ENCODE measurements around the gene CYTH1.

The CYTH1 gene

GRCh38 chr17:78735832-78736525 lies 46.1 kb downstream of the CYTH1 start:
- H3K4me3 ChIP-seq (ENCODE audit: low read depth, low read length): peak overlapping the region; percentile 85
- peaks cover 22% of the 10 kb centered on the region for H3K4me1 ChIP-seq
- no peaks in the 10 kb centered on the region for H3K36me3 ChIP-seq
- no peak for TF ChIP-seq CTCF (IDR thresholded peaks at IDR 0.05; ENCODE audit: low read depth, low read length)
- no peak for DNase-seq
- no peaks in the 10 kb centered on the region for H3K27me3 ChIP-seq
- no peaks in the 10 kb centered on the region for H3K9me3 ChIP-seq

GRCh38 chr17:78734793-78735641 lies 47.1 kb downstream of the CYTH1 start:
- Histone ChIP-seq H3K9me3 (no peaks in the 10 kb centered on the region), H3K27me3 (no peaks in the 10 kb centered on the region), H3K36me3 (no peaks in the 10 kb centered on the region), H3K4me3 (ENCODE audit: low read depth, low read length) (no peak overlapping the region; the same call in 1 of the 2 replicates), H3K4me1 (peaks cover 22% of the 10 kb centered on the region)
- TF ChIP-seq CTCF (IDR thresholded peaks at IDR 0.05; ENCODE audit: low read depth, low read length): no peak
- no peak for DNase-seq

DNA sequence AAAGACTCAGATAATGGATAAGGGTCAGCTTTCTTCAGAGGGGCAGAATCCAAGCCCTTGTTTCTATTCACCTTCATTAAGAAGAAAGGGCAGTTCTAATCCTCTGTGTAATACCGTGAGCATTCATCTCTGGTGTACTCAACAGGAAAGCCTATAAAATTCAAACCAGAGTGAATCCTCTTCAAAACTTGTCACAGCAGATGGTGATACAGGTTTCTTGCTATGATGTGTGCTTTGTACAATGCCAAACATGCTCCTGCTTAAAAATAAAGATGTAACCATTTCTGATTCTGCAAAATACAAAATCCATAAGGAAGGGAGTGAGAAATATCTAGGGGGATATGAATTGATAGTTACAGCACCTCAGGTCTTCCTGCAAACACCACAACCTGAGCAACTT lies 49.7 kb downstream of the CYTH1 start:
- Histone ChIP-seq H3K36me3 (no peaks in the 10 kb centered on the region), H3K4me3 (ENCODE audit: low read depth, low read length) (no peak overlapping the region), H3K4me1 (peaks cover 10% of the 10 kb centered on the region), H3K9me3 (no peaks in the 10 kb centered on the region), H3K27me3 (no peaks in the 10 kb centered on the region)
- DNase-seq: no peak
- no peak for TF ChIP-seq CTCF (IDR thresholded peaks at IDR 0.05; ENCODE audit: low read depth, low read length)

DNA sequence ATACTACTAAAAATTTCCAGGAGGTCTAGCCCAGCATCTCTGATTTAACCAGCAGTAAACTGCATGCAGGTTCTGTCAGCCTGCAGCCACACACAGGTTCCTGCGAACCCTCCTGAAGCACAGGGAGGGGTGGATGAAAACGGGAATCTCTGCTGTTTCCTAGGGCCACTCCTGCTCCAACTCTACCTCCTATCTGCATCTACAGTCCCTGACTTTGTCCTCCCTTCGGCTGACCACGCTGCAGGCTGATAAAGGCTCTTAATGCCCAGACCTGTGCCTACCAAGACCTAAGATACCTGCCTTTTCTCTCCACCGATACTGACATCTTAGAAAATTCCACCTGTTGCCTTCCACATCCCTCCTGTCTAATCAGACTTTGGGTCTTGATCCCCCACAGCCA lies 50.2 kb downstream of the CYTH1 start:
- DNase-seq: no peak
- H3K36me3 ChIP-seq: no peaks in the 10 kb centered on the region
- H3K4me3 ChIP-seq (ENCODE audit: low read depth, low read length): no peak overlapping the region
- H3K4me1 ChIP-seq: peaks cover 10% of the 10 kb centered on the region
- H3K27me3 ChIP-seq: no peaks in the 10 kb centered on the region
- no peaks in the 10 kb centered on the region for H3K9me3 ChIP-seq
- TF ChIP-seq CTCF (IDR thresholded peaks at IDR 0.05; ENCODE audit: low read depth, low read length): no peak

DNA sequence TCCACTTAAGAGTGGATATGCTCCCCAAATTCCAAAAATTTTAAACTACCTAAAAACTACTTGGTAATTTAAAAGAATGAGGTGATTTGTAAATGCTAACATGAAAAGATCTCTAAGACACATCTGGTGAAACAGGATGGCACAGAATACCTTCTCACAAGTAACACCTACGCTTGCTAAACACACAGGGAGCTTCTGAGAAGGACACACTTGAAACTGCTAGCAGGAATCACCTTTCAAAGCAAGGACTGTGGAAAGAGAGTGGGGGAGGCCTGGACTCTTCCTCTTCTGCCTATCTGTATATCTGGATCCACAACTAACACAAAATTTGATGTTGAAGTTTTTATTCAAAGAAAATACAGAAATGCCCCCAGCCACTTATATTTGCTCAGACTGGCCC lies 52.4 kb downstream of the CYTH1 start:
- DNase-seq: no peak
- H3K4me1 ChIP-seq: peaks cover 4% of the 10 kb centered on the region
- no peaks in the 10 kb centered on the region for H3K36me3 ChIP-seq
- no peaks in the 10 kb centered on the region for H3K9me3 ChIP-seq
- no peak for TF ChIP-seq CTCF (IDR thresholded peaks at IDR 0.05; ENCODE audit: low read depth, low read length)
- no peaks in the 10 kb centered on the region for H3K27me3 ChIP-seq
- H3K4me3 ChIP-seq (ENCODE audit: low read depth, low read length): no peak overlapping the region

DNA sequence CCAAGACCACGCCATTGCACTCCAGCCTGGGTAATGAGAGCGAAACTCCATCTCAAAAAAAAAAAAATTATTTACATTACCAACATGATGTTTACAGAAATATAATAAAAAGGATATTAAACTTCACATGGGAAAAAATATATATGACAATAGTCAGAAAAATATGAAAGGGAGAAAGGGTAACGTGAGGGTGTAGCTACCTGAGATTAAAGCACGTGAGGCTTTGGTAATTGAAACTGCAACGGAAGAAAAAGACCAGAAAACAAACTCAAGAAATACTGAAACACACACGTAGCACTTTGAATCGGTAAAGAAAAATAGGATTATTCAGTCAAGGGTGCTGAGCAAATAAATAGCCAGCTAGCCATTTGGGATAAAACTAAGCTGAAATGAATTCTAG lies 53.6 kb downstream of the CYTH1 start:
- Histone ChIP-seq H3K4me3 (ENCODE audit: low read depth, low read length) (no peak overlapping the region), H3K9me3 (no peaks in the 10 kb centered on the region), H3K4me1 (peaks cover 16% of the 10 kb centered on the region), H3K27me3 (no peaks in the 10 kb centered on the region), H3K36me3 (no peaks in the 10 kb centered on the region)
- no peak for DNase-seq
- TF ChIP-seq CTCF (IDR thresholded peaks at IDR 0.05; ENCODE audit: low read depth, low read length): no peak
